Heart left ventricle (tissue), 16 donors: ENCODE results near the gene TAB2. TPM values are rescaled to one million over a fixed set of nuclear protein-coding genes. Genes with fewer than 3 reads are reported as not detected.

ENCODE experiments used
- ATAC-seq, 4 donors: fragments of 200-7000 bp; cut with Tn5 transposase; one replicate each; pipeline ENCODE4 v1.9.1; 2020 to 2022; ENCODE audit warnings: moderate library complexity in 4 of 4, mild to moderate bottlenecking in 3 of 4, moderate number of reproducible peaks in 1 of 4
- DNase-seq, 5 donors: peaks; one replicate each; pipeline ENCODE4 v3.0.0-alpha.2; 2020
- H3K27ac ChIP-seq, 12 donors: fragments of 200-600 bp; sonication (generic) in 4 of 12; one replicate each; pipeline versions ENCODE4 v1.5.0 to v1.8.0; 2016 to 2022; ENCODE audit warnings: mild to moderate bottlenecking in 2 of 12
- H3K27me3 ChIP-seq, 9 donors: fragments of 200-600 bp; sonication (generic) in 2 of 9; one replicate each; pipeline versions ENCODE4 v1.5.1 to v1.8.0; 2016 to 2022; ENCODE audit warnings: mild to moderate bottlenecking in 3 of 9
- H3K36me3 ChIP-seq, 9 donors: fragments of 200-600 bp; sonication (generic) in 2 of 9; one replicate each; pipeline versions ENCODE4 v1.5.0 to v1.8.0; 2018 to 2022; ENCODE audit warnings: mild to moderate bottlenecking in 2 of 9
- H3K4me1 ChIP-seq, 12 donors: fragments of 200-600 bp; sonication (generic) in 4 of 12; one replicate each; pipeline versions ENCODE4 v1.5.0 to v1.8.0; 2016 to 2022; ENCODE audit warnings: mild to moderate bottlenecking in 3 of 12
- H3K4me3 ChIP-seq, 12 donors: fragments of 200-600 bp; sonication (generic) in 4 of 12; one replicate each; pipeline versions ENCODE4 v1.5.0 to v1.8.0; 2017 to 2022; ENCODE audit warnings: mild to moderate bottlenecking in 9 of 12, moderate library complexity in 4 of 12
- H3K9me3 ChIP-seq, 12 donors: fragments of 200-600 bp; sonication (generic) in 4 of 12; one replicate each; pipeline versions ENCODE4 v1.5.0 to v1.8.0; 2016 to 2022; ENCODE audit warnings: mild to moderate bottlenecking in 1 of 12
- CTCF ChIP-seq, 12 donors: fragments of 200-600 bp; sonication (generic) in 4 of 12; IDR thresholded peaks; one replicate each; pipeline versions ENCODE4 v1.5.0 to v1.8.0; 2018 to 2022; ENCODE audit warnings: antibody characterized with exemption in 12 of 12, mild to moderate bottlenecking in 5 of 12
- POLR2A ChIP-seq, 2 donors: fragments of 450-650 bp; IDR thresholded peaks; one replicate each; pipeline ENCODE4 v1.6.1; 2017; ENCODE audit warnings: antibody characterized with exemption in 2 of 2, mild to moderate bottlenecking in 2 of 2, moderate library complexity in 2 of 2
- WGBS, 4 donors: extraction: QIAGEN DNeasy Blood & Tissue Kit in 2 of 4; methylation state at CpG; one replicate each; pipeline versions ENCODE4 v1.1.5 to v1.1.7; 2013 to 2018; 5-methylcytosine and 5-hydroxymethylcytosine counted together
- intact Hi-C, 10 donors: fragments of 100-400 bp; cut with DNase I; formaldehyde crosslinking; loops; one replicate each; pipeline versions ENCODE4 v1.11.1 to v1.14.2; 2022
- polyA plus RNA-seq, 2 donors: library from polyadenylated mRNA; stranded (reverse); fragments of 200-250 nt; gene quantifications; one replicate each; pipeline ENCODE4 v1.2.3, GENCODE V29; 2013
- total RNA-seq, 9 donors: library from RNA; depleted of rRNA in 2 of 9; stranded (reverse); fragments of >200 nt in 2 of 9; fragmentation: NEBNext Ultra II Directional in 3 of 9; extraction: Animal tissue kit (Norgen Biotek cat#: 25700) in 3 of 9; gene quantifications; one replicate each; pipeline versions ENCODE4 v1.1.0 to v1.2.4, GENCODE V29; 2016 to 2023
- donor health status: ischemic (EF 13 %, LVEDD 7.1; RV severe dilation, severe dysfunction).
- donor health status: healthy with polysubstance abuse.
- donor health status: DM: no; HTN: yes; CAD: no.
- donor health status: DM: no; HTN: no; CAD: no.
- donor health status: ischemic (EF 25% LVEDD 6.9; RV normal size, moderate dysfunction).
- donor health status: ischemic (EF 25% LVEDD 5.7; RV mildly dilated, moderate dysfunction).
- donor health status: healthy.
- donor health status: DM: yes; HTN: yes; CAD: no.
- donor health status: ischemic (EF 35%, LVEDD 5.7; RV mildly dilated, moderate dysfunction).
- donor health status: nonischemic (EF 11% LVEDD 7.7; RV severe dilation, severe dysfunction).
- donor health status: DM: yes; HTN: yes; CAD: no.
- donor health status: PGD.
- donor health status: ischemic (EF 29% LVEDD 5.4; RV normal size, mild dysfunction).
- donor health status: nonischemic (EF 23%, LVEDD 6.1; RV moderate dilation, normal function).

TAB2 gene
- total and polyA plus RNA-seq, 11 donors = 19.1 to 95.5 (median 53.7) TPM

GRCh38 chr6:149327638-149328037, 10.1 kb downstream of the TAB2 start:
- Histone ChIP-seq H3K4me3 (no peak overlapping the region), H3K27ac (no peak overlapping the region), H3K4me1 (peaks cover under 1 to 86% (median 41%) of the 10 kb centered on the region in 12 donors), H3K27me3 (no peaks in the 10 kb centered on the region), H3K36me3 (no peaks in the 10 kb centered on the region), H3K9me3 (no peaks in the 10 kb centered on the region)
- ATAC-seq (no peak), DNase-seq (no peak)
- WGBS, 4 donors = 77 to 91% (median 85%) methylated on average over 2 of the region's 2 CpGs
- intact Hi-C loops = no loop called here
- no peak for TF ChIP-seq CTCF (IDR thresholded peaks at IDR 0.05)

- Histone ChIP-seq H3K9me3 (no peaks in the 10 kb centered on the region), H3K36me3 (no peaks in the 10 kb centered on the region), H3K27me3 (no peaks in the 10 kb centered on the region), H3K4me1 (peaks cover 0 to 86% (median 45%) of the 10 kb centered on the region in 12 donors), H3K4me3 (no peak overlapping the region), H3K27ac (no peak overlapping the region)
- 95 to 99% (median 98%) methylated on average over 4 of the region's 4 CpGs for WGBS, 4 donors
- TF ChIP-seq POLR2A (IDR thresholded peaks at IDR 0.05) = no peak
- no peak for TF ChIP-seq CTCF (IDR thresholded peaks at IDR 0.05)
- intact Hi-C loops = no loop called here
- DNase-seq = no peak
- no peak for ATAC-seq
These were observed 10.6 kb downstream of the TAB2 start for GRCh38 chr6:149328083-149328482.

- Histone ChIP-seq H3K4me3 (no peak overlapping the region), H3K27me3 (no peaks in the 10 kb centered on the region), H3K27ac (no peak overlapping the region), H3K4me1 (peaks cover 0 to 84% (median 50%) of the 10 kb centered on the region in 12 donors), H3K9me3 (no peaks in the 10 kb centered on the region), H3K36me3 (no peaks in the 10 kb centered on the region)
- no peak for DNase-seq
- TF ChIP-seq CTCF (IDR thresholded peaks at IDR 0.05) (no peak), POLR2A (IDR thresholded peaks at IDR 0.05) (no peak)
- intact Hi-C loops = no loop called here
- 63 to 75% (median 67%) methylated on average over 1 of the region's 1 CpG for WGBS, 4 donors
- no peak for ATAC-seq
These were observed 12.0 kb downstream of the TAB2 start for GRCh38 chr6:149329529-149329928.

- no peak for DNase-seq
- no peak for TF ChIP-seq POLR2A (IDR thresholded peaks at IDR 0.05)
- no peak for TF ChIP-seq CTCF (IDR thresholded peaks at IDR 0.05)
- no peak overlapping the region for H3K27ac ChIP-seq
- intact Hi-C loops = no loop called here
- H3K9me3 ChIP-seq = no peaks in the 10 kb centered on the region
- no peak overlapping the region for H3K4me3 ChIP-seq
- WGBS, 4 donors = 80 to 83% (median 81%) methylated on average over 2 of the region's 2 CpGs
- H3K27me3 ChIP-seq = no peaks in the 10 kb centered on the region
- peaks cover 0 to 84% (median 50%) of the 10 kb centered on the region in 12 donors for H3K4me1 ChIP-seq
- no peak for ATAC-seq
- no peaks in the 10 kb centered on the region for H3K36me3 ChIP-seq
These were observed 12.6 kb downstream of the TAB2 start for GRCh38 chr6:149330133-149330532.
